ENCODE results near the gene RRM1. TPM values are rescaled to one million over a fixed set of nuclear protein-coding genes. Genes with fewer than 3 reads are reported as not detected.

The RRM1 gene
- total RNA-seq, 1 donor, result 65.1 TPM

DNA sequence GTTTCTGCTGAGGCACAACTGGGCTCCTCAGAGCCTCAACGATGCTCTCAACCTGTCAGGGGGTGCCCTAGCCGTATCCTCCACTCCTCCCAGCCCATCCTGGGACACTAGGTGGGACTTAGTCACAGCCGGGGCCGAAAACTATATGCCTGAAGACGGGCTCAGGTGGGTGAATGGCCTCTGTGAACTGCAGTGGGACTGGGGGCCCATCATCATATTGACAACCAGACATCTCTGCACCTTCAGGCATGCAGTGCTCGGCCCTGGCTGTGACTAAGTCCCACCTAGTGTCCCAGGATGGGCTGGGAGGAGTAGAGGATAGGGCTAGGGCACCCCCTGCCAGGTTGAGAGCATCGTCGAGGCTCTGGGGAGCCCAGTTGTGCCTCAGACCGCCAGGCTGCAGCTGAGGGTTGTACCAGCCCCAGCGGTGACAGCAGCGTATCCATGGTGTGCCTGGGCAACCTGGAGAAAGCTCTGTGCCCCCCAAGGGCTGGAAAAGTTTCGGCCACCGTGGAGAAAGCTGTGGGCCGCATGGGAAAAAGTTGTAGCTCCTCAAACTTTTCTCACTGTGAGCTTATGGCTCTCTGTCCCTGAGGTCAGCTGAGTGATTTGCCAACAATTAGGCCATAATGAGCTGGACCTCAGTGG is 88.9 kb downstream of the RRM1 start:
- Histone ChIP-seq H3K4me2 (ENCODE audit: insufficient read depth, low read length) (no peak overlapping the region), H3K79me2 (ENCODE audit: insufficient read depth, low read length) (no peaks in the 10 kb centered on the region), H3K27me3 (ENCODE audit: insufficient read depth, low read length) (no peaks in the 10 kb centered on the region), H2AFZ (ENCODE audit: low read length) (no peak overlapping the region), H3K4me3 (ENCODE audit: insufficient read depth, low read length) (no peak overlapping the region), H3K27ac (ENCODE audit: low read depth, low read length) (no peak overlapping the region), H4K20me1 (ENCODE audit: insufficient read depth, low read length) (no peaks in the 10 kb centered on the region), H3K36me3 (ENCODE audit: insufficient read depth, low read length) (no peaks in the 10 kb centered on the region), H3K4me1 (ENCODE audit: insufficient read depth, low read length) (peaks cover 5% of the 10 kb centered on the region), H3K9me3 (ENCODE audit: low read depth, low read length) (no peaks in the 10 kb centered on the region)
- TF ChIP-seq, protein P1, sequence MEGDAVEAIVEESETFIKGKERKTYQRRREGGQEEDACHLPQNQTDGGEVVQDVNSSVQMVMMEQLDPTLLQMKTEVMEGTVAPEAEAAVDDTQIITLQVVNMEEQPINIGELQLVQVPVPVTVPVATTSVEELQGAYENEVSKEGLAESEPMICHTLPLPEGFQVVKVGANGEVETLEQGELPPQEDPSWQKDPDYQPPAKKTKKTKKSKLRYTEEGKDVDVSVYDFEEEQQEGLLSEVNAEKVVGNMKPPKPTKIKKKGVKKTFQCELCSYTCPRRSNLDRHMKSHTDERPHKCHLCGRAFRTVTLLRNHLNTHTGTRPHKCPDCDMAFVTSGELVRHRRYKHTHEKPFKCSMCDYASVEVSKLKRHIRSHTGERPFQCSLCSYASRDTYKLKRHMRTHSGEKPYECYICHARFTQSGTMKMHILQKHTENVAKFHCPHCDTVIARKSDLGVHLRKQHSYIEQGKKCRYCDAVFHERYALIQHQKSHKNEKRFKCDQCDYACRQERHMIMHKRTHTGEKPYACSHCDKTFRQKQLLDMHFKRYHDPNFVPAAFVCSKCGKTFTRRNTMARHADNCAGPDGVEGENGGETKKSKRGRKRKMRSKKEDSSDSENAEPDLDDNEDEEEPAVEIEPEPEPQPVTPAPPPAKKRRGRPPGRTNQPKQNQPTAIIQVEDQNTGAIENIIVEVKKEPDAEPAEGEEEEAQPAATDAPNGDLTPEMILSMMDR (IDR thresholded peaks at IDR 0.05; ENCODE audit: extremely low read depth, low read depth, low read length), result no peak
- no peak for DNase-seq (ENCODE audit: insufficient read length, low spot score, missing footprints)

DNA sequence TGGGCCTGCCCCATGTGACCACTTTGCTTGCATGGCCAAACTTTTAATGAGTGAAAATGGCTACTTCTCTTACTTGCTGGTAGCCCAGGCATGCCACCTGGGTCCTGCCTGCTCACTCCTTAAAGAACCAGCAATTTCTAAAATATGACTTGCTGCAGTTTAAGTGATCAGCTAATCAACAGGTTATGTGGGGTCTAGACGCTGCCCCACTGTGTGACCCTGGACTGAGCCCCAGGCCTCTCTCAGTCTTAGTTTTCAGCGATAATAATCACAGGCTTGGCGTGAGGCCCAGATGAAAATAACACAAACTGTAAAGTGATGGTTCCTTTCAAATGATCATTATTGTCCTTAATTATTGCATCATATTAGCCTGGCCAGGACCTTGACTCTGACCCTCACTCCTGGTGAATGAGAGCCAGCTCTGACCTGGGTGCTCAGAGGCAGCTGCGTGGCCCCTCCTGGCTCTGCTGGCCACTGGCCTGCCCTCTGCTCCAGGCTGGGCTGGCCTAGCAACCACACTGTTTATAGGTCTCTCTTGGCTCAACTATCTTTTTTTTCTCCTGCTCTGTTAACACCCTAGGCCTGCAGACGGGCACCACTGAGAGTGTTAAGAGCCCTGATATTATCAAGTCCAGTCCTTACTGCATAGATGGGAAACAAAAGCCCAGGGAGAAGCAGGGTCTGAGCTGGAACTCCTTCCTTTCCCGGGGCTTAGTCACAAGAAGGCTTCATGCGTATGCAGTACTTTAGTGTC is 89.7 kb downstream of the RRM1 start:
- Histone ChIP-seq H3K4me1 (ENCODE audit: insufficient read depth, low read length) (peaks cover 5% of the 10 kb centered on the region), H3K27ac (ENCODE audit: low read depth, low read length) (no peak overlapping the region), H3K36me3 (ENCODE audit: insufficient read depth, low read length) (no peaks in the 10 kb centered on the region), H3K4me2 (ENCODE audit: insufficient read depth, low read length) (no peak overlapping the region), H3K79me2 (ENCODE audit: insufficient read depth, low read length) (no peaks in the 10 kb centered on the region), H3K4me3 (ENCODE audit: insufficient read depth, low read length) (no peak overlapping the region), H3K27me3 (ENCODE audit: insufficient read depth, low read length) (no peaks in the 10 kb centered on the region), H4K20me1 (ENCODE audit: insufficient read depth, low read length) (no peaks in the 10 kb centered on the region), H2AFZ (ENCODE audit: low read length) (no peak overlapping the region), H3K9me3 (ENCODE audit: low read depth, low read length) (no peaks in the 10 kb centered on the region)
- TF ChIP-seq, protein P1 (IDR thresholded peaks at IDR 0.05; ENCODE audit: extremely low read depth, low read depth, low read length), result no peak
- DNase-seq (ENCODE audit: insufficient read length, low spot score, missing footprints), result no peak

DNA sequence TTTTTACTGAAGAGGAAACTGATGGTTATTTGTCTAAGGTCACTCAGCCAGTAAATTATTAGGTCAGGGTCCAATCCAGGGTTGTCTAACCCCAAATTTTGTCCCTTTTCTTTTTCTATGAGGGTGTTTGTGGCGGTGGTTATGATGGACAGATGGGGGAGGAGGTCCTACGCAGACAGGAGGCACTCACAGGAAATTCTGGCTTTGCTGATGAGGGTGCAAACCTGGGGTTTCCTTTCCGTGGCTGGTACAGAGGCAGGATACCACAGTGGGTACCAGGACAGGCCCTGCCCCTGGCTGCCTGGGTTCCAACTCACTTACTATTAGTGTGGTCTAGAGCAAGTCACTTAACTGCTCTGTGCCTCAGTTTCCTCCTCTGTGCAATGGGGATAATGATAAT is 91.0 kb downstream of the RRM1 start:
- TF ChIP-seq, protein P1 (IDR thresholded peaks at IDR 0.05; ENCODE audit: extremely low read depth, low read depth, low read length), result no peak
- no peaks in the 10 kb centered on the region for H3K9me3 ChIP-seq (ENCODE audit: low read depth, low read length)
- no peak for DNase-seq (ENCODE audit: insufficient read length, low spot score, missing footprints)
- no peak overlapping the region for H2AFZ ChIP-seq (ENCODE audit: low read length)
- H3K79me2 ChIP-seq (ENCODE audit: insufficient read depth, low read length), result no peaks in the 10 kb centered on the region
- H3K4me3 ChIP-seq (ENCODE audit: insufficient read depth, low read length), result no peak overlapping the region
- no peaks in the 10 kb centered on the region for H4K20me1 ChIP-seq (ENCODE audit: insufficient read depth, low read length)
- no peak overlapping the region for H3K4me2 ChIP-seq (ENCODE audit: insufficient read depth, low read length)
- no peaks in the 10 kb centered on the region for H3K27me3 ChIP-seq (ENCODE audit: insufficient read depth, low read length)
- peaks cover 5% of the 10 kb centered on the region for H3K4me1 ChIP-seq (ENCODE audit: insufficient read depth, low read length)
- H3K36me3 ChIP-seq (ENCODE audit: insufficient read depth, low read length), result no peaks in the 10 kb centered on the region
- H3K27ac ChIP-seq (ENCODE audit: low read depth, low read length), result no peak overlapping the region

DNA sequence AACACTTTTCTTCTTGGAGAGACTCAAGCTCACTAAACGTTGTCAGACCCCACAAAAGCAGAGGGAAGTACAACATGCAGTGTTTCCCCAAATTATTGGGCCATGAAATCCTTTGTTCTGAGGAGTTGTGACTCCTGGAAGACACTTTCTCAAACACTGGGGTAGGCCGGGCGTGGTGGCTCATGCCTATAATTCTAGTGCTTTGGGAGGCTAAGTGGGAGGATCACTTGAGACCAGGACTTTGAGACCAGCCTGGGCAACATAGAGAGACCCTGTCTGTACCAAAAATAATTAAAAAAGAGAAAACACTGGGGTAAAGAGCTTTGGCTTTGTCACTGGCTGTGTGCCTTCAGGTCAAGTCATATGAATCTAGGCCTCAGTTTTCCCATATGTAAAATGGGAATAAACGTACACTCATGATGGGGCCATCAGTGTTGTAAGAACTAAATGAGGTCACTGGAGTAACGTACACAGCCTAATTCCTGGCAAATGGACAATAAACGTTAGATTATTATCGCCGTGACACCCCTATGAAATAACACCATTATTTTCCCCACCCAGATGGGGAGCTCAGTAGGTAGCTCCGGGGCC is 92.0 kb downstream of the RRM1 start:
- Histone ChIP-seq H2AFZ (ENCODE audit: low read length) (peak overlapping the region; percentile 94), H3K27ac (ENCODE audit: low read depth, low read length) (no peak overlapping the region), H3K79me2 (ENCODE audit: insufficient read depth, low read length) (no peaks in the 10 kb centered on the region), H3K9me3 (ENCODE audit: low read depth, low read length) (no peaks in the 10 kb centered on the region), H3K36me3 (ENCODE audit: insufficient read depth, low read length) (no peaks in the 10 kb centered on the region), H4K20me1 (ENCODE audit: insufficient read depth, low read length) (no peaks in the 10 kb centered on the region), H3K4me2 (ENCODE audit: insufficient read depth, low read length) (peak overlapping the region; percentile 87), H3K4me3 (ENCODE audit: insufficient read depth, low read length) (peak overlapping the region; percentile 78), H3K27me3 (ENCODE audit: insufficient read depth, low read length) (no peaks in the 10 kb centered on the region), H3K4me1 (ENCODE audit: insufficient read depth, low read length) (peaks cover 5% of the 10 kb centered on the region)
- no peak for DNase-seq (ENCODE audit: insufficient read length, low spot score, missing footprints)
- TF ChIP-seq, protein P1 (IDR thresholded peaks at IDR 0.05; ENCODE audit: extremely low read depth, low read depth, low read length), result no peak
